Measurements from ENCODE around the gene ACOT8.
"Not testable (repeated sequence)": the region's sequence is repeated elsewhere in the genome, so short reads cannot be mapped to it uniquely, and the experiment has no call there.

Gene ACOT8

GRCh38 chr20:45857114-45857881 is at the start of gene ACOT8, which contains the start of gene ZSWIM3:
Gene ACOT8, minus strand, starts transcription at chr20:45857392. Its CDS starts 77 bp downstream, at chr20:45857315.
Gene ZSWIM3, plus strand, starts transcription at chr20:45857614. Its CDS starts 212 bp downstream, at chr20:45857826.
- peak; percentile 100 for DNase-seq (ENCODE audit: low read depth)

DNA sequence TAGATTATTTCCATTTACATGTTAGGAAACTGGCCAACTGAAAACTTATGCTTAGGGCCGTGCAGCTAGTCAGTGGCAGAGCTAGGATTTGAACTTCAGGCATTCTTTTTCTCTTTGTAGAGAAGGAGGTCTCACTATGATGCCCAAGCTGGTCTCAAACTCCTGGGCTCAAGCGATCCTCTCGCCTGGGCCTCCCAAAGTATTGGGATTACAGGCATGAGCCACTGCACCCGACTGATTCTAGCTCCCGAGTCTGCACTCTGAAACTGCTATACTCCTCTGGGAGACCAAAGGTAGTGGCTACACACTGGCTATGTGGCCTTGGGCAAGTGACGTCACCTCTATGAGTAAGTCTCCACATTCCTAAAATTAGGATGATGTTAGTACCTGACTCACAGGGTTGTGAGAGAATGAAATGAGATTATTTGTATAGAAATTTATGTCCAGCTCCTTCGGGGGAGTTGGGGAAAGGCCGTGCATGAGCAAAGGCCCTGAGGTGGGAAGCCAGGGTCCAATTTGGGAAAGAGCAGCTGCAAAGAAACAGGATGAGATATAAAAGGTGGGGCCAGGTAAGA is 48.4 kb upstream of the ACOT8 start:
- peak; percentile 94 for DNase-seq (ENCODE audit: low read depth)

DNA sequence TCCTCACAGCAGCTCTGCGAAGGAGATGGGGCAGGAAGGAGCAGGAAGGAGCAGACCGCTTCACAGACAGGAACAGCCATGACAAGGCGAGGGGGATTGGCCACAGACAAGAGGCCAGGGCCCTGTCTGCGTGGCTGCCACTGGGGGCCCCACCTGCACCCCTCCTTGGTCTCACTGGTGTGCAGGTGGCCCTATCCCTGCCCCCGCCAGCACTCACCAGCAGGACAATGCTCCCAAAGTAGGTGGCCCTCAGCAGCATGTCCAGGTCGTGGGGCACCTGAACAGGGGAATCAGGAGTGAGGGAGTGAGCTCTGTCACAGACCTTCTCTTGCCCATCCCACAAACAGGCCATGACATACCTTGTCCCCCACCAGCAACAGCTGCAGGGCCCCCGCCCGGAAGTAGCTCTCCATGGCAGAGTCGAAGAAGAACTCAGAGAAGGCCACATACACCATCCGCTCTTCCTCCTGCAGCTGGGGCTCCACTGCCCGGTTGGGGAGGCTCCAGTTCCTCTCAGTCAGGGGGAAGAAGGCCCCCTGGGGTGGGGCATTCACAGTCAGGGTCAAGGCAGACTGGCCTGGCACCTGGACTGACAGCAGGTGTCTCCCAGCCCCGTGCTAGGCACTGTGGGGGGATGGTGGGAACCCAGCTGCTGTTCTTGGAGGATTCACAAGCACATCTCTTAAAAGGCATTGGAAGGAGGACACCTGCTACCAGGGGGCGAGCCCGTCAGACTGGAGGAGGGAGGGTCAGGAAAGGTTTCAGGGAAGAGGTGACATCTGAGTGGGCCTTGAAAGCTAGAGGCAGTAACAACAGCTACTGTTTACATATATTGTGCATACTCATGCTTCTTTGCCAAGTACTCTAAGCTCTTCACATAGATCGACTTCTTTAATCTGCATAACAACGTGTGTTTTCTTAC is 47.7 kb upstream of the ACOT8 start:
- DNase-seq (ENCODE audit: low read depth), result no peak

DNA sequence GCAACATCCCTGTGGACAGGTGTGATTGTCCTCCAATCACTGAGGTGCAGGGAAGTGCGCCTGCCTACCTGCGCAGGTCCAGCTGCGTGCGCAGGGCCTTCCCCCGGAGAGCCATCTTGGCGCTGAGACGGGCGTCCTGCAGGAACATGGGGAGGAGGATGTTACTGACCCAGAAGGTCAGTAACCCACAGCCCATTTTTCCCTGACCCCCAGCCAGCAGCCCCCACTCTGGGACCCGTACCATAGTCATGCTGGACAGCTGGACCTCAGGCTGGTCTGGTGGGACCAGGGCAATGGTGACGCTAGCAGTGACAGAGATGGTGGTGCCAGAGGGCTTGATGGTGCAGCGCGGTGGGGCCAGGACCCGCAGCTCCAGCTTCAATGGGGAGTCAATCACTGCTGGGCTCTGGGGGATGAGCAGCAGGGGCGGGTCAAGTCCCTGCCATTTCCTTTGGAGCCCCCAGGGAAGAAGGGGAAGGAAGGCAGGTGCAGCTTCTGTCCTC is 45.1 kb upstream of the ACOT8 start:
- DNase-seq (ENCODE audit: low read depth), result no peak

DNA sequence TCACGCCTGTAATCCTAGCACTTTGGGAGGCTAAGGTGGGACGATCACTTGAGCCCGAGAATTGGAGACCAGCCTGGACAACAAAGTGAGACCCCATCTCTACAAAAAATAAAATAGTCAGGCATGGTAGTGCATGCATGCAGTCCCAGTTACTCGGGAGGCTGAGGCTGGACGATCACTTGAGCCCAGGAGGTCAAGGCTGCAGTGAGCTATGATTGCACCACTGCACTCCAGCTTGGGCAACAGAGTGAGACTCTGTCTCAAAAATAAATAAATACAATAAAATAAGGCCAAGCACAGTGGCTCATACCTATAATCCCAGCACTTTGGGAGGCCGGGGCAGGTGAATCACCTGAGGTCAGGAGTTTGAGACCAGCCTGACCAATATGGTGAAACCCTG is 44.1 kb upstream of the ACOT8 start:
- DNase-seq (ENCODE audit: low read depth), result not testable (repeated sequence)

GRCh38 chr20:45899046-45899835 is 42.0 kb upstream of the ACOT8 start:
- DNase-seq (ENCODE audit: low read depth), result no peak

GRCh38 chr20:45898285-45898684 is 41.1 kb upstream of the ACOT8 start:
- no peak for DNase-seq (ENCODE audit: low read depth)

- DNase-seq (ENCODE audit: low read depth), result no peak
These were observed 40.5 kb upstream of the ACOT8 start for GRCh38 chr20:45897692-45898091.

DNA sequence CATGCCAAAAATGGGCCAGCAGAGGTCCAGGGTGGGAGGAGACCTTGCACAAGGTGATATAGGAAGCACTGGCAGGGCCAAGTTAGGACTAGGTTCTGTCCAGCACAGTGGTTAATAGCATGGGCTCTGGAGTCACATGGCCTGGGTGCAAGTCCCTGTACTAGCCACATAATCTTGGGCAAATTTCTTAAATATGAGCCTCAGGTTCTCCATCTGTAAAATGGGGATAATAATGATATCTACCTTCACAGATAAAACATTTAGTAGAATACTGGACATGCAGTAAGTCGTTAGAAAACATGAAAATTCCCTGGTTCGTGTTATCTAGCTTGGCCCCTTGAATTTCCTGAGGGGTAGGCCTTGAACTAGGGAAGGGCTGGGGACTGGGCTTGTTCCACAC is 40.1 kb upstream of the ACOT8 start:
- no peak for DNase-seq (ENCODE audit: low read depth)

GRCh38 chr20:45896641-45897161 is 39.5 kb upstream of the ACOT8 start:
- DNase-seq (ENCODE audit: low read depth), result no peak

DNA sequence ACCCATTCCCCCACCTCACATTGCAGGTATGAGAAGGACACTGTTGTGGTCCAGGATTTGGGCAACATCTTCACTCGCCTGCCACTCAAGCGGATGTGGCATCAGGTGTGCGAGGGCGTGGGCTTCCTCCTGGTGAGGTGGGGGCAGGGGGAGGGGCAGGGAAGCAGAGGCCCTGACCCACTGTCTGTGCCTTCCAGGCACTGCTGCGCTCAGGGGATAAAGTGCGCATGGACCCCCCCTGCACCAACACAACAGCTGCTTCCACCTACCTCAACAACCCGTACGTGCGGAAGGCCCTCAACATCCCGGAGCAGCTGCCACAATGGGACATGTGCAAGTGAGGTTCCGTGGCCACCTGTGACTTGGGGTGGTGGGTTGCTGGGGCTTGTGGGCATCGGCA is 37.6 kb upstream of the ACOT8 start:
- DNase-seq (ENCODE audit: low read depth), result no peak

- peak; percentile 11 for DNase-seq (ENCODE audit: low read depth)
These were observed 36.6 kb upstream of the ACOT8 start for GRCh38 chr20:45893831-45894230.

GRCh38 chr20:45892828-45893500 is 35.8 kb upstream of the ACOT8 start:
- no peak for DNase-seq (ENCODE audit: low read depth)

DNA sequence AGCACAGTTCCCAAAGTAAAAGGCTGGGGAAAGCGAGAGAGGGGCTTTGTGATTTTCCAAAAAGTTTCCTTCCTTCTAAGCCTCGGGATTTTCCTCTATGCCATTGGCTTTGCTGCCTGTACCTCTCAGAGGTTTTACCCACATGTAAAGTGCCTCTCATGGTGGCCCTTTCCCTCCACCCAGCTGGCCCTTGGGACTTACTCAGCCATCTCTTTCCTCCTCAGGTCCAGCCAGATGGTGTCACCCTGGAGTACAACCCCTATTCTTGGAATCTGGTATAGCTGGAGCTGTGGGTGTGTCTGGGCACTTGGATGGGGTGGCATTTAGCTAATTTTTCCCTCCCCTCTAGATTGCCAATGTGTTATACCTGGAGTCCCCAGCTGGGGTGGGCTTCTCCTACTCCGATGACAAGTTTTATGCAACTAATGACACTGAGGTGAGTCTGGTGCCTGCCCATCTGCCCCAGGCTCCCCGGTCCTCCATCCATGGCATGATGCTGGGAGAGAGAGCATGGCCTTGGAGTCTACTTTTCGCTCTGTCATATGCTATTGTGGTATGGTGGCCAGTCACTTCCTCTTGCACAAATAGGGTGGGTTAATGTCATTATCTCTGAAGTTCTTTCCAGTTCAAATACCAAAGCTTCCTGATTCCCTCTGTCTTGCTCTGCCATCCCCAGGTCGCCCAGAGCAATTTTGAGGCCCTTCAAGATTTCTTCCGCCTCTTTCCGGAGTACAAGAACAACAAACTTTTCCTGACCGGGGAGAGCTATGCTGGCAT is 35.0 kb upstream of the ACOT8 start:
- peak; percentile 57 for DNase-seq (ENCODE audit: low read depth)

DNA sequence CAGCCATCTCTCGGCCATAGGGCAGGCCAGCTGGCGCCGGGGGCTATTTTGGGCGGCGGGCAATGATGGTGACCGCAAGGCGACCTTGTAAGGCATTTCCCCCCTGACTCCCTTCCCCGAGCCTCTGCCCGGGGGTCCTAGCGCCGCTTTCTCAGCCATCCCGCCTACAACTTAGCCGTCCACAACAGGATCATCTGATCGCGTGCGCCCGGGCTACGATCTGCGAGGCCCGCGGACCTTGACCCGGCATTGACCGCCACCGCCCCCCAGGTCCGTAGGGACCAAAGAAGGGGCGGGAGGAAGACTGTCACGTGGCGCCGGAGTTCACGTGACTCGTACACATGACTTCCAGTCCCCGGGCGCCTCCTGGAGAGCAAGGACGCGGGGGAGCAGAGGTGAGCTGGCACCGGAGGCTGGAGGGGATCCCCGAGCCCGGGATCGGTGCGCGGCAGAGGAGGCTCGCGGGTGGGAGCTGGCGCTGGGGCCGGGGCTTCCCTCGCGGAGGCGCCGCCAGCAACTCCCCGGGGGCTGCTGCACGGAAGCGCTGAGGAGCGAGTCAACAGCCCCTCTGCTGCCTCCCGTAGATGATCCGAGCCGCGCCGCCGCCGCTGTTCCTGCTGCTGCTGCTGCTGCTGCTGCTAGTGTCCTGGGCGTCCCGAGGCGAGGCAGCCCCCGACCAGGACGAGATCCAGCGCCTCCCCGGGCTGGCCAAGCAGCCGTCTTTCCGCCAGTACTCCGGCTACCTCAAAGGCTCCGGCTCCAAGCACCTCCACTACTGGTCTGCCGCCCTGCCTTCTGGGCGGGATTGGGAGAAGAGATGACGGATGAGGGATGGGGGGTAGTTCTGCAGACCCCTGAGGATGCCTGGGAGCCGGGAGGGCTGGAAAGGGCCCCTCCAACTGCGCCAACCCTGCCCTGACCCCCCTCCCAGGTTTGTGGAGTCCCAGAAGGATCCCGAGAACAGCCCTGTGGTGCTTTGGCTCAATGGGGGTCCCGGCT is 34.1 kb upstream of the ACOT8 start, which contains the start of the genes CTSA and NEURL2:
Gene CTSA (plus strand): TSS at position 351 of the 999 bp plus-strand sequence. CDS start 234 bp downstream, at position 585.
Gene NEURL2 (minus strand): TSS at position 224 of the 999 bp plus-strand sequence. CDS start 217 bp downstream, at position 7.
- DNase-seq (ENCODE audit: low read depth), result peak; percentile 93

DNA sequence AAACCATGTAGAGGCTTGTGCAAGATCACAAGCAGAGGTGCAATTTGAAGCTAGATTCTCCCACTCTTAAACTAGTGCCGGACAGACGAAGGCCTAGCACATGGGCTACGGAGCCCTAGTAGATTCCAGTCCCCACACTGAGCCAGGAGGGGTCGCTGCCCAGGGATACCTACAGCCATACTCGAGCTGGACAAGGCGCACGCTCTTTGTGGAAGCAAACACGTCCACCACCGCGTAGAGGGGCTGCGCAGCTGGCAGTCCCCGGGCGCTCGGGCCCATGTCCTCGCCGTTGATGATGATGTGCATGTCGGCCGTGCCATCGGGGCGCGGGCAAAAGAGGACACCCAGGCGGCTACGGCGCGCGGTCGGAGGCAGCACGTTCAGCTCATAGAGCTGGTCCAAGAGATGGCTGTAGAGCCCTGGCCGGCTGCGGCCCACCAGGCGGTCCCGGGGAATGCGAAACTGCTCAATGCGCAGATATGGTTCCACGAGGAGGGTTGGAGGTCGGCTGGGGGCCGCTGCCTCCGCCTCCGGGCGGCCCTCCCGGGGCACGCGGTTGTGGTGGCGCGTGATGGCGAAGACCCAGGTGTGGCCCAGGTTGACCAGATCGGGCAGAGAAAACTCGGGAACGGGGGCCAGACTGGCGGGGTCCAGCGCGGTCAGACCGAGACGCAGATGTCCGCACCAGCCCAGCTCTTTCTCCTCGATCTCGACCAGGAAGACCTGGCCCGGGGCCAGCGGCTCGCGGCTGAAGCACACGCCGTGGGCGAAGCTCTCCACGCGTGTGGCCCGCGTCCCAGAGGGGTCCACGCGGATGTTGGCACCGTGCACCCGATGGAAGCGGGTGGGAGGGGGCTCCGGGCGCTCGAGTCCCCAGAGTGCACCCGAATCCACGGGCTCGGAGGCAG is 33.1 kb upstream of the ACOT8 start:
- DNase-seq (ENCODE audit: low read depth), result peak; percentile 74

GRCh38 chr20:45888681-45889080 is 31.5 kb upstream of the ACOT8 start:
- DNase-seq (ENCODE audit: low read depth), result no peak

All from EH (cell line).